NCI-H748 (cell line): ENCODE measurements around the gene TTC34.
"Not testable (repeated sequence)": the region's sequence is repeated elsewhere in the genome, so short reads cannot be mapped to it uniquely, and the experiment has no call there.

ENCODE experiments used
- DNase-seq: peaks from one replicate; lab custom pipeline; 2025; ENCODE audit not compliant: unreplicated experiment; lab: John Stamatoyannopoulos, UW

TTC34 gene

DNA sequence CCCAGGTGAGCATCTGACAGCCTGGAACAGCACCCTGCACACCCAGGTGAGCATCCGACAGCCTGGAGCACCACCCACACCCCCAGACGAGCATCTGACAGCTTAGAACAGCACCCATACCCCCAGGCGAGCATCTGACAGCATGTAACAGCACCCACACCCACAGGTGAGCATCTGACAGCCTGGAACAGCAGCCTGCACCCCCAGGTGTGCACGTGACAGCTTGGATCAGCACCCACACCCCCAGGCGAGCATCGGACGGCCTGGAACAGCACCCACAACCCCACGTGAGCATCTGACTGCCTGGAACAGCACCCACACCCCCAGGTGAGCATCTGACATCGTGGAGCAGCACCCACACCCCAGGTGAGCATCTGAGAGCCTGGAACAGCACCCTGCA lies 116.6 kb downstream of the TTC34 start:
- not testable (repeated sequence) for DNase-seq

DNA sequence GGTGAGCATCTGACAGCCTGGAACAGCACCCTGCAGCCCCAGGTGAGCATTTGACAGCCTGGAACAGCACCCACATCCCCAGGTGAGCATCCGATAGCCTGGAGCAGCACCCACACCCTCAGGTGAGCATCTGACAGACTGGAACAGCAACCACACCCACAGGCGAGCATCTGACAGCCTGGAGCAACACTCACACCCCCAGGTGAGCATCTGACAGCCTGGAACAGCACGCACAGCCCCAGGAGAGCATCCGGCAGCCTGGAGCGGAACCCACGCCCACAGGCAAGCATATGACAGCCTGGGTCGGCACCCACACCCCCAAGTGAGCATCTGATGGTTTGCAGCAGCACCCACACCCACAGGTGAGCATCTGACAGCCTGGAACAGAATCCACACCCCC lies 117.5 kb downstream of the TTC34 start:
- not testable (repeated sequence) for DNase-seq

DNA sequence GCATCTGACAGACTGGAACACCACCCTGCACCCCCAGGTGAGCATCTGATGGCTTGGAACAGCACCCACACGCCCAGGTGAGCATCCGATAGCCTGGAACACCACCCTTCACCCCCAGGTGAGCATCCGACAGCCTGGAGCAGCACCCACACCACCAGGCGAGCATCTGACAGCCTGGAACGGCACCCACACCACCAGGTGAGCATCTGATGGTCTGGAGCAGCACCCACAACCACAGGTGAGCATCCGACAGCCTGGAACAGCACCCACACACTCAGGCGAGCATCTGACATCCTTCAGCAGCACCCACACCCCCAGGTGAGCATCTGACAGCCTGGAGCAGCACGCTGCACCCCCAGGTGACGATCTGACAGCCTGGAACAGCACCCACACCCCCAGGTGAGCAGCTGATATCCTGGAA lies 118.2 kb downstream of the TTC34 start:
- not testable (repeated sequence) for DNase-seq

DNA sequence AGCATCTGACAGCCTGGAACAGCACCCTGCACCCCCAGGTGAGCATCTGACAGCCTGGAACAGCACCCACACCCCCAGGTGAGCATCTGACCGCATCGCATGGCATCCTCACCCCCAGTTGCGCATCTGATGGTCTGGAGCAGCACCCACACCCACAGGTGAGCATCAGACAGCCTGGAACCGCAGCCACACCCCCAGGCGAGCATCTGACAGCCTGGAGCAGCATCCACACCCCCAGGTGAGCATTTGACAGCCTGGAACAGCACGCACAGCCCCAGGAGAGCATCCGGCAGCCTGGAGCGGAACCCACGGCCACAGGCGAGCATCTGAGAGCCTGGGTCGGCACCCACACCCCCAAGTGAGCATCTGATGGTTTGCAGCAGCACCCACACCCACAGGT lies 118.6 kb downstream of the TTC34 start:
- DNase-seq = not testable (repeated sequence)

DNA sequence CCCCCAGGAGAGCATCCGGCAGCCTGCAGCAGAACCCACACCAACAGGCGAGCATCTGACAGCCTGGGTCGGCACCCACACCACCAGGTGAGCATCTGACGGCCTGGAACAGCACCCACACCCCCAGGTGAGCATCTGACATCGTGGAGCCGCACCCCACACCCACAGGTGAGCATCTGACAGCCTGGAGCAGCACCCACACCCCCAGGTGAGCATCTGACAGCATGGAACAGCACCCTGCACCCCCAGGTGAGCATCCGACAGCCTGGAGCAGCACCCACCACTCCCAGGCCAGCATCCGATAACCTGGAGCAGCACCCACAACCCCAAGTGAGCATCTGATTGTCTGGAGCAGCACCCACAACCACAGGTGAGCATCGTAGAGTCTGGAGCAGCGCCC lies 124.8 kb downstream of the TTC34 start:
- DNase-seq = not testable (repeated sequence)

DNA sequence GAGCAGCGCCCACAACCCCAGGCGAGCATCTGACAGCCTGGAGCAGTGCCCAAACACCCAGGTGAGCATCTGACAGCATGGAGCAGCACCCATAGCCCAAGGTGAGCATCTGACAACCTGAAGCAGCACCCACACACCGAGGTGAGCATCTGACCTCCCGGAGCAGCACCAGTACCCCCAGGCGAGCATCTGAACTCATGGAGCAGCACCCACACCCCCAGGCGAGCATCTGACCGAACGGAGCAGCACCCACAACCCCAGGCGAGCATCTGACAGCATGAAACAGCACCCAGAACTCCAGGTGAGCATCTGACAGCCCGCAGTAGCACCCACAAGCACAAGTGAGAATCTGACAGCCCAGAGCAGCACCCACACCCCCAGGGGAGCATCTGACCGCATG lies 129.8 kb downstream of the TTC34 start:
- DNase-seq = not testable (repeated sequence)

DNA sequence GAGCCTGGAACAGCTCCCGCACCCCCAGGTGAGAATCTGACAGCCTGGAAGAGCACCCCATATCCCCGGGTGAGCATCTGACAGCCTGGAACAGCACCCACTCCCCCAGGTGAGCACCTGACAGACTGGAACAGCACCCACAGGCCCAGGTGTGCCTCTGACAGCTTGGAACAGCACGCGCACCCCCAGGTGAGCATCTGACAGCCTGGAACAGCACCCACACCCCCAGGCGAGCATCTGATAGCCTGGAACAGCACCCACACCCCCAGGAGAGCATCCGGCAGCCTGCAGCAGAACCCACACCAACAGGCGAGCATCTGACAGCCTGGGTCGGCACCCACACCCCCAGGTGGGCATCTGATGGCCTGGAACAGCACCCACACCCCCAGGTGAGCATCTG lies 141.7 kb downstream of the TTC34 start:
- DNase-seq = not testable (repeated sequence)

DNA sequence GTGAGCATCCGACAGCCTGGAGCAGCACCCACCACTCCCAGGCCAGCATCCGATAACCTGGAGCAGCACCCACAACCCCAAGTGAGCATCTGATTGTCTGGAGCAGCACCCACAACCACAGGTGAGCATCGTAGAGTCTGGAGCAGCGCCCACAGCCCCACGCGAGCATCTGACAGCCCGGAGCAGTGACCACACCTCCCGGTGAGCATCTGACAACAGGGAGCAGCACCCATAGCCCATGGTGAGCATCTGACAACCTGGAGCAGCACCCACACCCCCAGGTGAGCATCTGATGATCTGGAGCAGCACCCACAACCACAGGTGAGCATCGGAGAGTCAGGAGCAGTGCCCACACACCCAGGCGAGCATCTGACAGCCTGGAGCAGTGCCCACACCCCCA lies 143.6 kb downstream of the TTC34 start:
- not testable (repeated sequence) for DNase-seq

DNA sequence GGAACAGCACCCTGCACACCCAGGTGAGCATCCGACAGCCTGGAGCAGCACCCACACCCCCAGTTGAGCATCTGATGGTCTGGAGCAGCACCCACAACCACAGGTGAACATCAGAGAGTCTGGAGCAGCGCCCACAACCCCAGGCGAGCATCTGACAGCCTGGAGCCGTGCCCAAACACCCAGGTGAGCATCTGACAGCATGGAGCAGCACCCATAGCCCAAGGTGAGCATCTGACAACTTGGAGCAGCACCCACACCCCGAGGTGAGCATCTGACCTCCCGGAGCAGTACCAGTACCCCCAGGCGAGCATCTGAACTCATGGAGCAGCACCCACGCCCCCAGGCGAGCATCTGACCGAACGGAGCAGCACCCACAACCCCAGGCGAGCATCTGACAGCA lies 144.4 kb downstream of the TTC34 start:
- DNase-seq = not testable (repeated sequence)

DNA sequence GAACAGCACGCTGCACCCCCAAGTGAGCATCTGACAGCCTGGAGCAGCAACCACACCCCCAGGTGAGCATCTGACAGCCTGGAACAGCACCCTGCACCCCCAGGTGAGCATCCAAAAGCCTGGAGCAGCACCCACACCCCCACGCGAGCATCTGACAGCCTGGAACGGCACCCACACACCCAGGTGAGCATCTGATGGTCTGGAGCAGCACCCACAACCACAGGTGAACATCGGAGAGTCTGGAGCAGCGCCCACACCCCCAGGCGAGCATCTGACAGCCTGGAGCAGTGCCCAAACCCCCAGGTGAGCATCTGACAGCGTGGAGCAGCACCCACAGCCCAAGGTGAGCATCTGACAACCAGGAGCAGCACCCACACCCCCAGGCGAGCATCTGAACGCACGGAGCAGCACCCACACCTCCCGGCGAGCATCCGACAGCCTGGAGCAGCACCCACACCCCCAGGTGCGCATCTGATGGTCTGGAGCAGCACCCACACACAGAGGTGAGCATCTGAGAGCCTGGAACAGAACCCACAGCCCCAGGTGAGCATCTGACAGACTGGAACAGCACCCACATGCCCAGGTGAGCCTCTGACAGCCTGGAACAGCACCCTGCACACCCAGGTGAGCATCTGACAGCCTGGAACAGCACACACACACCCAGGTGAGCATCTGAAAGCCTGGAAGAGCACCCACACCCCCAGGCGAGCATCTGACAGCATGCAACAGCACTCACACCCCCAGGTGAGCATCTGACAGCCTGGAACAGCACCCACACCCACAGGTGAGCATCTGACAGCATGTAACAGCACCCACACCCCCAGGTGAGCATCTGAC lies 145.7 kb downstream of the TTC34 start:
- not testable (repeated sequence) for DNase-seq

DNA sequence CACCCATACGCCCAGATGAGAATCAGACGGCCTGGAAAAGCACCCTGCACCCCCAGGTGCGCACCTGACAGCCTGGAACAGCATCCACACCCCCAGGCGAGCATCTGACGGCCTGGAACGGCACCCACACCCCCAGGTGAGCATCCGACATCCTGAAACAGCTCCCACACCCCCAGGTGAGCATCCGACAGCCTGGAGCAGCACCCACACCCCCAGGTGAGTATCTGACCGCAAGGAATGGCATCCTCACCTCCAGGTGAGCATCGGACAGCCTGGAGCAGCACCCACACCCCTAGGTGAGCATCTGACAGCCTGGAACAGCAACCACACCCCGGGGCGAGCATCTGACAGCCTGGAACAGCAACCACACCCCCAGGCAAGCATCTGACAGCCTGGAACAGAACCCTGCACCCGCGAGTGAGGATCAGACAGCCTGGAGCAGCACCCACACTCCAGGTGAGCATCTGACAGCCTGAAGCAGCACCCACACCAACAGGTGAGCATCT lies 147.0 kb downstream of the TTC34 start:
- not testable (repeated sequence) for DNase-seq

DNA sequence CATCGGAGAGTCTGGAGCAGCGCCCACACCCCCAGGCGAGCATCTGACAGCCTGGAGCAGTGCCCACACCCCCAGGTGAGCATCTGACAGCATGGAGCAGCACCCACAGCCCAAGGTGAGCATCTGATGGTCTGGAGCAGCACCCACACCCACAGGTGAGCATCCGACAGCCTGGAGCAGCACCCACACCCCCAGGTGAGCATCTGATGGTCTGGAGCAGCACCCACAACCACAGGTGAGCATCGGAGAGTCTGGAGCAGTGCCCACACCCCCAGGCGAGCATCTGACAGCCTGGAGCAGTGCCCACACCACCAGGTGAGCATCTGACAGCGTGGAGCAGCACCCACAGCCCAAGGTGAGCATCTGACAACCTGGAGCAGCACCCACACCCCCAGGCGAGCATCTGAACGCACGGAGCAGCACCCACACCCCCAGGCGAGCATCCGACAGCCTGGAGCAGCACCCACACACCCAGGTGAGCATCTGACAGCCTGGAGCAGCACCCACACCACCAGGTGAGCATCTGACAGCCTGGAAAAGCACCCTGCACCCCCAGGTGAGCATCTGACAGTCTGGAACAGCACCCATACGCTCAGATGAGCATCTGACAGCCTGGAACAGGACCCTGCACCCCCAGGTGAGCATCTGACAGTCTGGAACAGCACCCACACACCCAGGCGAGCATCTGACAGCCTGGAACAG lies 147.6 kb downstream of the TTC34 start:
- not testable (repeated sequence) for DNase-seq

DNA sequence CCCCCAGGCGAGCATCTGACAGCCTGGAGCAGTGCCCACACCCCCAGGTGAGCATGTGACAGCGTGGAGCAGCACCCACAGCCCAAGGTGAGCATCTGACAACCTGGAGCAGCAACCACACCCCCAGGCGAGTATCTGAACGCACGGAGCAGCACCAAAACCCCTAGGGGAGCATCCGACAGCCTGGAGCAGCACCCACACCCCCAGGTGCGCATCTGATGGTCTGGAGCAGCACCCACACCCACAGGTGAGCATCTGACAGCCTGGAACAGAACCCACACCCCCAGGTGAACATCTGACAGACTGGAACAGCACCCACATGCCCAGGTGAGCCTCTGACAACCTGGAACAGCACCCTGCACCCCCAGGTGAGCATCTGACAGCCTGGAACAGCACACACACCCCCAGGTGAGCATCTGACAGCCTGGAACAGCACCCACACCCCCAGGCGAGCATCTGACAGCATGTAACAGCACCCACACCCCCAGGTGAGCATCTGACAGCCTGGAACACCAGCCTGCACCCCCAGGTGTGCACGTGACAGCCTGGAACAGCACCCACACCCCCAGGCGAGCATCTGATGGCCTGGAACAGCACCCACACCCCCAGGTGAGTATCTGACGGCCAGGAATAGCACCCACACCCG lies 148.4 kb downstream of the TTC34 start:
- not testable (repeated sequence) for DNase-seq

DNA sequence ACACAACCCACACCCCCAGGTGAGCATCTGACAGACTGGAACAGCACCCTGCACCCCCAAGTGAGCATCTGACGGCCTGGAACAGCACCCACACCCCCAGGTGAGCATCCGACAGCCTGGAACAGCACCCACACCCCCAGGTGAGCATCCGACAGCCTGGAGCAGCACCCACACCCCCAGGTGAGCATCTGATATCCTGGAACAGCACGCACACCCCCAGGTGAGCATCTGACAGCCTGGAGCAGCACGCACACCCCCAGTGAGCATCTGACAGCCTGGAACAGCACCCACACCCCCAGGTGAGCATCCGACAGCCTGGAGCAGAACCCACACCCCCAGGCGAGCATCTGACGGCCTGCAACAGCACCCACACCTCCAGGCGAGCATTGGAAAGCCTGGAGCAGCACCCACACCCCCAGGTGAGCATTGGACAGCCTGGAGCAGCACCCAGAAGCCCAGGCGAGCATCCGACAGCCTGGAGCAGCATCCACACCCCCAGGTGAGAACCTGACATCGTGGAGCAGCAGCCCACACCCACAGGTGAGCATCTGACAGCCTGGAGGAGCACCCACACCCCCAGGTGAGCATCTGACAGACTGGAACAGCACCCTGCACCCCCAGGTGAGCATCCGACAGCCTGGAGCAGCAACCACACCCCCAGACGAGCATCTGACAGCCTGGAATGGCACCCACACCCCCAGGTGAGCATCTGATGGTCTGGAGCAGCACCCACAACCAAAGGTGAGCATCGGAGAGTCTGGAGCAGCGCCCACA lies 149.2 kb downstream of the TTC34 start:
- not testable (repeated sequence) for DNase-seq

DNA sequence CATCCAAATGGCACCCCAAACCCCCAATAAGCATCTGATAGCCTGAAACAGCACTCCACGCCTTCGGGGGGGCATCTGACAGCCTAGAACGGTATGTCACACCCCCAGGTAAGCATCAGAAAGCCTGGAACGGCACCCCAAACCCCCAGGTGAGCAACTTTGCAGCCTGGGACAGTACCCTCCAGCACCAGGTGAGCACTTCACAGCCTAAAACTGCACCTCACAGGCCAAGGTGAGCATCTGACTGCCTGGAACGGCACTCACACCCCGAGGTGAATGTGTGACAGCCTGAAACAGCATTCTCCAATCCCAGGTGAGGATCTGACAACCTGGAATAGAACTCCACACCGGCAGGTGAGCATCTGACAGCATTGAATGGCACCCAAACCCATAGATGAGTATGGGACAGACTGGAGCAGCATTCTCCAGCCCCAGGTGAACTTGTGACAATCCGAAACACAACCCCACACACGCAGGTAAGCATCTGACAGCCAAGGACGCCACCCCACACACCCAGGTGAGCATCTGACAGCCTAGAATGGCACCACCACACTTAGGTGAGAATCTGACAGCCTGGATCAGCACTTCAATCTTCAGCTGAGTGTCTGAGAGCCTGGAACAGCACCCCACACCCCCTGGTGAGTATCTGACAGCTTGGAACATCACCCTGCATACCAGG lies 150.4 kb downstream of the TTC34 start:
- no peak for DNase-seq

DNA sequence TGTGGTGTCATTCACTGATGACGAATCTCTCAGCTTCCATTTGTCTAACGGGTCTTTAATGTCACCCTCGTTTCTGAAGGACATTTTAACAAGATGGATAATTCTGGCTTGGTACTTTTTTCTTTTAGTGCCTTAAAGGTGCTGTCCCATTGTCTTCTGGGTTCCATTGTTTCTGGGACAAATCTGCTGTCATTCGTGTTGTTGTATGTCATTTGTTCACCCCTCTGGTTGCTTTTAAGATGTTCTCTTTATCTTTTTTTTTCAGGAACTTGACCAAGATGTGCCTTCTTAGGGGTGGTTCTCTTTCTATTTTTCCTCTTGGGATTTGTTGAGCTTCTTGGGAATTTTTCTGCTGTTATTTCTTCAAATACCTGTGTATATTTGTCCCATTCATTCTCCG lies 154.7 kb downstream of the TTC34 start:
- DNase-seq = no peak

DNA sequence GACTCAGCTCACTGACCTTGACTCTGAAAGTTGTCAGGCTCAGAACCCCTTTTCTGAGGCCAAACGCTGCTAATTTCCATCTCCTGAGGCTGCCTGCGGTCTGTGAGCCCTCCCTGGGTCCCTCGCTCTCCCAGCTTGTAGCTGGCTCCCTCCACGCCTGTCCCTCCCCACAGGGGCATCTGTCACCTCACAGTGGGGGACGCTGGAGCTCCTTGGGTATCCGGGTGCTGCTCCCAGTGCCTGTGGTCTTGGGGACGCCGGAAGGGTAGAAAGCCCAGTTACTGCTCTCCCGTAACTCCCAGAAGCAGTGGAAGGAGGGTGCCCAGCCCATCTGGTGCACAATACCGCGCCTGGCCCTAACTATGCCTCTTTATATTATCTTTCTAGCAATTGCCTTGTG lies 155.7 kb downstream of the TTC34 start:
- DNase-seq = no peak

DNA sequence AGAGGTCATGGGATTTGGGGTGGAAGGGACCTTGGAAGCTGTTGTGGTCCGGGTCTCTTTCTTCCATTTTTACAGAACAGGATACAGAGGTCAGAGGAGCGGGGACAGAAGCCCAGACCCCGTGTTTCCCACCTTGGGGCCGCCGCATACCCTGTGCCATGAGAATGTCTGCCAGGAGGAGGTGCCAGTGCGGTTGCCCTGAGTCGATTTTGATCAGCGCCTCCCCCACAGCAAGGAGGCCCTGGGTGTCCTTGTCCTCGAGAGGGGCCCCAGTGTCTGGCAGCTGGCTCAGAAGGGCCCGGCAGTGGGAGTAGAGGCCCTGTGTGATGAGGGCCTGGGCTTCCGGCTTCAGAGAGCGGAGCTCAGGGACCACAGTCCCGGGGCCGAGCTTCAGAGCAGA lies 156.3 kb downstream of the TTC34 start:
- DNase-seq = no peak

DNA sequence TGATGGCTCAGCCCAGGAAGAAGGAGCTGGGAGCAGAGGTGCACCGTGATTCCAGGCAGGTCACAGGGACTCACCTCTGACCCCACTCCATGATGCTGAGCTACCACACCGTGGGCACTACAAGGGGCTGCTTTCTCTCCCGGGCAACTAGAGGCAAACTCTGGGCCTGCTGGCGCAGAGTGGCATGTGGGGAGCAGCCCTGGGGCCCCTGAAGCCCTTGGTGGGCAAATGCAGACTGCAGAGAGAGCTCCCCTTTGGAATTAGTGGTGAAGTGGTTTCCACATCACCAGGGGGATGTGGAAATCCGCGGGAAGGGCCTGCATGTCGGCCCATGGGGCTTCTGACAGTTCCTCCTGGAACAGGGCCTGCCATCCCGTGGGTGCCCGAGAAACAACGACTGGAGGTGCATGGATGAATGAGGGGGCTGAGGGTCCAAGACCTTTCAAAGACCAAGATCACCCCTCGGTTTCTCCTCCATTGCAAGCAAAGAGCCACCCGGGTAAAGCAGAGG lies 156.8 kb downstream of the TTC34 start:
- DNase-seq = no peak

DNA sequence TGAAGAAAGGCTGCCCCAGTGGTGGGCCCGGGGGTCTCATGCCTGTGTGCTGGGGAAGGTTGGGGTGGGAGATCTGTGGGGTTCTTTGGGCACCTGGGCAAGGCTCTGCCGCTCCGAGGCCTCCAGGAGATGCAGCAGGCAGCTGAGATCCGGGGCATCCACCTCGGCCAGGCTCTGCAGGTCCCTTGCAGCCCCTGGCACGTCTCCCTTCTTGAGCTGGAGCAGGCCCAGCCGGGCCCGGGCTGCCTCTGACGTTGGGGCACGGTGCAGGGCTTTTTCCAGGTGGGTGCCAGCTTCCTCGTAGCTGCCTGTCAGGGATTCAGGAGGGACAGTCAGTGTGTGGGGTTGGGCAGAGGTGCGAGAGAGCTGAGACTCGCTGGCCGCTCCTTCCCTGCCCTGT lies 157.3 kb downstream of the TTC34 start:
- DNase-seq = no peak
